Karpas-422 (cell line): ENCODE results near the gene TIMM8B. TPM values are rescaled to one million over a fixed set of nuclear protein-coding genes. Genes with fewer than 3 reads are reported as not detected.
"Not testable (repeated sequence)": the region's sequence is repeated elsewhere in the genome, so short reads cannot be mapped to it uniquely, and the experiment has no call there.

ENCODE experiments used
- DNase-seq: peaks from one replicate; pipeline ENCODE4 v3.0.0-alpha.2; 2015
- H2AFZ ChIP-seq: fragments of 200-600 bp; sonication (generic); 2 replicates; pipeline ENCODE4 v1.6.1; 2014; ENCODE audit warnings: antibody characterized with exemption, low read length, mixed read lengths
- H3K27ac ChIP-seq: fragments of 200-600 bp; sonication (generic); 2 replicates; pipeline ENCODE4 v1.5.1; 2014; ENCODE audit warnings: mild to moderate bottlenecking, low read length, moderate library complexity
- H3K27me3 ChIP-seq: fragments of 200-600 bp; sonication (generic); 2 replicates; pipeline ENCODE4 v1.6.1; 2014; ENCODE audit warnings: low read length, mixed read lengths
- H3K36me3 ChIP-seq: fragments of 200-600 bp; sonication (generic); 2 replicates; pipeline ENCODE4 v1.6.1; 2014; ENCODE audit warnings: low read length, mixed read lengths; ENCODE audit not compliant: insufficient read depth
- H3K4me1 ChIP-seq: fragments of 200-600 bp; sonication (generic); 2 replicates; pipeline ENCODE4 v1.6.1; 2014; ENCODE audit warnings: mild to moderate bottlenecking, low read length, mixed read lengths
- H3K4me2 ChIP-seq: fragments of 200-600 bp; sonication (generic); 2 replicates; pipeline ENCODE4 v1.6.1; 2014; ENCODE audit warnings: low read length, low read depth, mild to moderate bottlenecking; ENCODE audit not compliant: poor library complexity, severe bottlenecking
- H3K4me3 ChIP-seq: fragments of 200-600 bp; sonication (generic); 2 replicates; pipeline ENCODE4 v1.5.1; 2014; ENCODE audit warnings: mild to moderate bottlenecking, antibody characterized with exemption, low read length, mixed read lengths
- H3K79me2 ChIP-seq: fragments of 200-600 bp; sonication (generic); 2 replicates; pipeline ENCODE4 v1.6.1; 2014; ENCODE audit warnings: mild to moderate bottlenecking, low read length, mixed read lengths
- H3K9ac ChIP-seq: fragments of 200-600 bp; sonication (generic); 2 replicates; pipeline ENCODE4 v1.6.0; 2014; ENCODE audit warnings: low read length
- H3K9me2 ChIP-seq: fragments of 200-600 bp; sonication (generic), shearing (Covaris generic); replicated peaks from 2 replicates; pipeline ENCODE4 v1.6.0; 2014; ENCODE audit warnings: mild to moderate bottlenecking, low read length, moderate library complexity; ENCODE audit not compliant: insufficient read depth
- H3K9me3 ChIP-seq: fragments of 300-700, 200-600 bp; sonication (generic); 2 replicates; pipeline ENCODE4 v1.6.1; 2014; ENCODE audit warnings: low read length, mixed read lengths
- H4K20me1 ChIP-seq: fragments of 200-600 bp; sonication (generic); 2 replicates; pipeline ENCODE4 v1.6.1; 2014; ENCODE audit warnings: mild to moderate bottlenecking, antibody characterized with exemption, low read length, low read depth; ENCODE audit not compliant: insufficient read depth
- total RNA-seq: library from RNA; depleted of rRNA; stranded (reverse); fragments of >200 nt; shearing (Covaris generic); gene quantifications from 2 replicates; pipeline ENCODE4 v1.2.3, GENCODE V29; 2014; ENCODE audit warnings: low replicate concordance

Gene TIMM8B
- total RNA-seq, 1 experiment from 2014 or later = 53.3 TPM

DNA sequence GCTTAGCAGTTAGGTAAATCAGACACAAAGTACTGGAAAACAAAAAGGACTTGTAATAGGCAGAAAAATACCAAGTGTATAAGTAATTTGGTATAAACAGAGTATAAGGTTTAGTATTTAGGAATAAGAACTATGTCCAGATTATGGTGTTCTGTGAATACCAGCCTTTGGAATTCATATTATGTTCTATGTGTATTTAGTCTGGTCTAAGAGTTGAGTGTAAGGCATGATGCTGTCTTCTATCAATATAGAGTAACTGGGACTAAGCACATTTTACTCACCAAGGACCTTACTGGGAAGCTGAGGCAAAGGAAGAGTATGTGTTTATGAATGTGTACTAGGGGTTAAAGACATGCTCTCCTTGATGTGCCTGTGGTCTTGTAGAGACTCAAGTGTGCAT, 9.6 kb upstream of the TIMM8B start:
- 0 out of 2 replicates have a peak, but pooled peaks cover 4% of the 10 kb centered on the region for H3K36me3 ChIP-seq
- H3K4me1 ChIP-seq = no peaks in the 10 kb centered on the region
- H3K79me2 ChIP-seq = 0 out of 2 replicates have a peak, but pooled peaks cover 4% of the 10 kb centered on the region
- H3K27me3 ChIP-seq = no peaks in the 10 kb centered on the region
- no peak overlapping the region for H2AFZ ChIP-seq
- no peaks in the 10 kb centered on the region for H3K9me2 ChIP-seq
- H3K4me3 ChIP-seq = no peak overlapping the region
- no peak overlapping the region for H3K9ac ChIP-seq
- DNase-seq = no peak
- H4K20me1 ChIP-seq = no peaks in the 10 kb centered on the region
- no peaks in the 10 kb centered on the region for H3K9me3 ChIP-seq
- H3K4me2 ChIP-seq = no peak overlapping the region
- no peak overlapping the region for H3K27ac ChIP-seq

DNA sequence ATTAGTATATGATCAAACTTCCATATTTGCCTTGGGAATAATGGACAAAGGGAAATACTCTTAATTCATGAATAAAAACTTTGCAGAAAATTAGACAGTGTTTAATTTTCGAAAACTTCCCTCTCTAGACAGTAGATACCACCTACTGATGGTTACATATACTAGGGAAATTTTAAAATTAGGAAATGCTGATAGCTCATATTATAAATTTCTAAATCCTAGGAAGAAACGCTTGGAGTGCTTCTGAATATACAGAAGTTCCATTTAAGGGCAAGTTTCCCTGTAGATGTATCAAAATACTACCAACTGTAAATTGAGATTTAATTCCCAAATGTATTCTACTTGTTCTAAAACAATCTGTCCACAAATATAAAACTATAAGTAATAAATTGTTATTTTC, 8.7 kb upstream of the TIMM8B start:
- not testable (repeated sequence) for H3K9me2 ChIP-seq, H3K27ac ChIP-seq, H3K36me3 ChIP-seq, H3K4me1 ChIP-seq, H4K20me1 ChIP-seq, H3K4me3 ChIP-seq, H3K4me2 ChIP-seq, DNase-seq, H3K27me3 ChIP-seq, H3K9ac ChIP-seq, H2AFZ ChIP-seq, H3K79me2 ChIP-seq, H3K9me3 ChIP-seq

GRCh38 chr11:112087212-112087611, 656 bp upstream of the TIMM8B start:
- no peaks in the 10 kb centered on the region for H3K9me3 ChIP-seq
- no peaks in the 10 kb centered on the region for H3K27me3 ChIP-seq
- peak overlapping the region; percentile 80 for H3K4me2 ChIP-seq
- H3K9me2 ChIP-seq = no peaks in the 10 kb centered on the region
- peak overlapping the region; percentile 92 for H3K4me3 ChIP-seq
- peak overlapping the region; percentile 54; the same call in 1 of the 2 replicates for H3K27ac ChIP-seq
- H4K20me1 ChIP-seq = no peaks in the 10 kb centered on the region
- peak; percentile 52 for DNase-seq
- no peak overlapping the region for H2AFZ ChIP-seq
- peaks cover 28% of the 10 kb centered on the region for H3K36me3 ChIP-seq
- peak overlapping the region; percentile 92 for H3K9ac ChIP-seq
- peaks cover 57% of the 10 kb centered on the region for H3K79me2 ChIP-seq
- H3K4me1 ChIP-seq = peaks cover 22% of the 10 kb centered on the region

- peak overlapping the region; percentile 92 for H3K4me3 ChIP-seq
- peak overlapping the region; percentile 92 for H3K9ac ChIP-seq
- H3K79me2 ChIP-seq = peaks cover 57% of the 10 kb centered on the region
- H4K20me1 ChIP-seq = no peaks in the 10 kb centered on the region
- H3K9me3 ChIP-seq = no peaks in the 10 kb centered on the region
- peaks cover 22% of the 10 kb centered on the region for H3K4me1 ChIP-seq
- peak overlapping the region; percentile 37 for H3K27ac ChIP-seq
- DNase-seq = peak; percentile 50
- peaks cover 28% of the 10 kb centered on the region for H3K36me3 ChIP-seq
- no peaks in the 10 kb centered on the region for H3K9me2 ChIP-seq
- peak overlapping the region; percentile 43; the same call in 1 of the 2 replicates for H2AFZ ChIP-seq
- H3K4me2 ChIP-seq = peak overlapping the region; percentile 80
- no peaks in the 10 kb centered on the region for H3K27me3 ChIP-seq
These were observed 634 bp downstream of the TIMM8B start for GRCh38 chr11:112085822-112086421.

DNA sequence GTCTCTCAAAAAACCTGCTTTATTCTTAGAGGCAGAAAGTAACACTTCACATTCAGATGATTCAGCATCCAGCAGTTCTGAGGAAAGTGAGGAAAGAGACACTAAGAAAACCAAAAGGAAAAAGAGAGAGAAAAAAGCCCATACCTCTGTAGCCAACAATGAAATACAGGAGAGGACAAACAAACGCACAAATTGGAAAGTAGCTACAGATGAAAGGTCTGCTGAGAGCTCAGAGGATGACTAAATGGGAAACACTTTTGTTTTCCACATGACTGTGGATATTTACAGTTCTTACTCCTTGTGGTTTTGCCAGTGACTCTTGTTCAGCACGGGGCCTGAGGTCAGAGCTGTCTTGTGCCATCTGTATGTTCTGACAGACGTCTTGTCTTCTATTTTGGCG, 3.8 kb downstream of the TIMM8B start:
- H3K27ac ChIP-seq = no peak overlapping the region
- no peaks in the 10 kb centered on the region for H3K27me3 ChIP-seq
- no peak for DNase-seq
- no peak overlapping the region for H2AFZ ChIP-seq
- H3K4me1 ChIP-seq = peaks cover 15% of the 10 kb centered on the region
- peaks cover 34% of the 10 kb centered on the region for H3K79me2 ChIP-seq
- no peaks in the 10 kb centered on the region for H4K20me1 ChIP-seq
- no peak overlapping the region for H3K4me2 ChIP-seq
- peaks cover 17% of the 10 kb centered on the region for H3K36me3 ChIP-seq
- no peaks in the 10 kb centered on the region for H3K9me3 ChIP-seq
- H3K9ac ChIP-seq = no peak overlapping the region
- no peaks in the 10 kb centered on the region for H3K9me2 ChIP-seq
- H3K4me3 ChIP-seq = no peak overlapping the region

DNA sequence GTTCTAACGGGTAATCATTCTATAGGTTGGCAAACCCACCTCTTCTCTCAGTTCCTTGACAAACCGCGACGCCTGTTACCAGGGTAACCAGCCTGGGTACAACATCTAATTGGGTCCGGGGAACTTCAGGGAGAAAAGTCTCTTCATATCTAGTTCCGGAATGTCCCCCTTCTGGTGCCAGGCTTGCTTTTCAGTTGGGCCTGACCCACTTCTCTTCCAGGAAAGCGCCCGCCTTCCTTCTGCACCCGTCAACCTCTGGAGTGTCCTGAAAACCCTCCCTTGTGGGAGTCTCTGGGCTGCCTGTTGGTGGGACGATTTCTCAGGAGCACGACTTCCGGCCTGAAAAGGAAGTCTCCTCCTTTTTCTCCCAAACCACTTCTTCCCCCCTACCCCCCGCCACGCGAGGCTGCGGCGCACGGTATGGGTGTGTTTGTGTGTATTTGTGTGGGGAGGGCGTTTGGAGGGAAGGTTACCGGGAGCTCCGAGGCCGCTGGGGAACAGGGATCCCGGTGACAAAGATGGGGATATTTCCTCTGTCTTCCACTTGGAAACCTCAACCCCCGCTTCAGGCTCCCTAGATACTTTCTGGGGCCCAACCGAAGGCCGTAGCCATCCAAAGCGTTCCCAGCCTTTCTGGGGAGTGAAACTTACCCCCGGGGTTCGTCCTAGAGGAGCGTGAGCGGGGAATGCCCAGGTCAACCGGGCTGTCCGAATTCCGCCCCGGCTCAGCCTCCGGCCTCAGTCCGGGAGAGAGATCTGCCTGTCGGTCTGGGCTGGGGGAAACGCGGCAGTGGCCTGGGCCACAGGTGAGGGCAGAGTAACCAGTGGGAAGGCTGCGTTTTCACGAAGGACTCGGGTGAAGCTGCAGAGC, 12.4 kb downstream of the TIMM8B start, which contains the start of the genes NKAPD1 and PIH1D2:
Gene NKAPD1 (plus strand): TSS at position 359 of the 871 bp plus-strand sequence. CDS start 1,276 bp downstream, outside the sequence.
Gene PIH1D2 (minus strand): TSS at position 77 of the 871 bp plus-strand sequence. CDS start 843 bp downstream, outside the sequence.
- Histone ChIP-seq H3K9ac (peak within 1 kb of the TSS; percentile 93), H3K79me2 (peaks cover 24% of the 10 kb centered on the region), H3K27ac (peak within 1 kb of the TSS; percentile 52), H3K4me3 (peak within 1 kb of the TSS; percentile 96), H3K27me3 (no peaks in the 10 kb centered on the region), H3K9me2 (no peaks in the 10 kb centered on the region), H3K36me3 (peaks cover 12% of the 10 kb centered on the region; the same call in 1 of the 2 replicates), H4K20me1 (no peaks in the 10 kb centered on the region), H3K9me3 (no peaks in the 10 kb centered on the region), H3K4me1 (peaks cover 24% of the 10 kb centered on the region), H2AFZ (peak within 1 kb of the TSS; percentile 89; the same call in 1 of the 2 replicates), H3K4me2 (peak within 1 kb of the TSS; percentile 77)
- DNase-seq = peak; percentile 88

DNA sequence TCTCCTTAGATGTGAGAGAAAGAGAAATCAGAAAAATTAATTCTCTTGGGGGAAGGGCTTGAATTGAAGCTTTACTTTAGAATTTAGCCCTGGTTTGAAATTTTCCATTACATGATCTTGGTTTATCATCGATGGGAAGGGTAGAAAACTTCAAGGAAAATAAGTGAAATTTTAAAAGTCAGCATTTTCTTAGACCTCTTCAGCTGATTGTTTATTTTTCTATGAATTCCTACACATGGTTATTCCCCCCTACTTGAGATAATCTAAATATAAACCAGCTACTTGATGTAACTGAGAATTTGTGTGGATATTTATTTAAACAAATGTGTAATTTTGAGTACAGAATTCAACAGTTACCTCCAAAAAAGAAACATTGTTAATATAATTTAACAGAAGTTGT, 23.6 kb downstream of the TIMM8B start:
- no peak for DNase-seq
- no peak overlapping the region for H2AFZ ChIP-seq
- H3K9me3 ChIP-seq = no peaks in the 10 kb centered on the region
- no peak overlapping the region for H3K9ac ChIP-seq
- no peak overlapping the region for H3K27ac ChIP-seq
- no peak overlapping the region for H3K4me2 ChIP-seq
- H3K4me3 ChIP-seq = no peak overlapping the region
- no peaks in the 10 kb centered on the region for H3K27me3 ChIP-seq
- H4K20me1 ChIP-seq = no peaks in the 10 kb centered on the region
- no peaks in the 10 kb centered on the region for H3K9me2 ChIP-seq
- H3K36me3 ChIP-seq = peaks cover 13% of the 10 kb centered on the region; the same call in 1 of the 2 replicates
- H3K4me1 ChIP-seq = no peaks in the 10 kb centered on the region
- no peaks in the 10 kb centered on the region for H3K79me2 ChIP-seq

- Histone ChIP-seq H3K27me3 (no peaks in the 10 kb centered on the region), H3K4me2 (no peak overlapping the region), H3K9ac (no peak overlapping the region), H3K9me3 (no peaks in the 10 kb centered on the region), H3K36me3 (peaks cover 13% of the 10 kb centered on the region; the same call in 1 of the 2 replicates), H3K4me1 (no peaks in the 10 kb centered on the region), H2AFZ (no peak overlapping the region), H3K27ac (no peak overlapping the region), H4K20me1 (no peaks in the 10 kb centered on the region), H3K9me2 (no peaks in the 10 kb centered on the region), H3K4me3 (no peak overlapping the region), H3K79me2 (no peaks in the 10 kb centered on the region)
- DNase-seq = no peak
These were observed 28.5 kb downstream of the TIMM8B start for GRCh38 chr11:112058103-112058502.
